Ovary (tissue), 3 donors: Measurements from ENCODE around the gene PIAS1.

Experiments
- CTCF ChIP-seq, 3 donors: fragments of 450-650 bp in 2 of 3; fragments of 200-600 bp in 1 of 3; IDR thresholded peaks; one replicate each; pipeline versions ENCODE4 v1.5.1 to v1.8.0; 2016 to 2022; ENCODE audit warnings: antibody characterized with exemption in 3 of 3, mild to moderate bottlenecking in 1 of 3
- EP300 ChIP-seq: sonication (generic); formaldehyde crosslinking; IDR thresholded peaks from one replicate; pipeline ENCODE4 v1.6.1; 2017; ENCODE audit warnings: antibody characterized with exemption
- POLR2A ChIP-seq: fragments of 450-650 bp; IDR thresholded peaks from one replicate; pipeline ENCODE4 v1.6.1; 2017; ENCODE audit warnings: antibody characterized with exemption, mild to moderate bottlenecking, moderate library complexity
- donor health status: DM: no; HTN: no; CAD: no.

GRCh38 chr15:68097029-68097428 lies 42.9 kb downstream of the PIAS1 start:
- TF ChIP-seq CTCF (IDR thresholded peaks at IDR 0.05) = no peak
- no peak for TF ChIP-seq POLR2A
- TF ChIP-seq EP300 = no peak
